Transverse colon (tissue), 4 donors: Measurements from ENCODE around the gene ALKBH8.

ENCODE experiments used
- POLR2A ChIP-seq: fragments of 450-650 bp; IDR thresholded peaks from one replicate; pipeline ENCODE4 v1.6.1; 2016; ENCODE audit warnings: antibody characterized with exemption, mild to moderate bottlenecking, moderate library complexity
- POLR2AphosphoS5 ChIP-seq, 3 donors: sonication (generic); formaldehyde crosslinking; IDR thresholded peaks; one replicate each; pipeline ENCODE4 v1.6.1; 2016; ENCODE audit warnings: antibody characterized with exemption in 3 of 3
- TF ChIP-seq, protein P1 (sequence below), 5 experiments: fragments of 200-600 bp in 3 of 5; fragments of 450-650 bp in 2 of 5; sonication (generic) in 3 of 5; IDR thresholded peaks; 1 replicate in 2 of 5; 2 replicates in 3 of 5; pipeline ENCODE4 v1.5.1; 2016 to 2017; ENCODE audit warnings: antibody characterized with exemption in 5 of 5, inconsistent platforms in 3 of 5, mild to moderate bottlenecking in 2 of 5, moderate library complexity in 1 of 5

DNA sequence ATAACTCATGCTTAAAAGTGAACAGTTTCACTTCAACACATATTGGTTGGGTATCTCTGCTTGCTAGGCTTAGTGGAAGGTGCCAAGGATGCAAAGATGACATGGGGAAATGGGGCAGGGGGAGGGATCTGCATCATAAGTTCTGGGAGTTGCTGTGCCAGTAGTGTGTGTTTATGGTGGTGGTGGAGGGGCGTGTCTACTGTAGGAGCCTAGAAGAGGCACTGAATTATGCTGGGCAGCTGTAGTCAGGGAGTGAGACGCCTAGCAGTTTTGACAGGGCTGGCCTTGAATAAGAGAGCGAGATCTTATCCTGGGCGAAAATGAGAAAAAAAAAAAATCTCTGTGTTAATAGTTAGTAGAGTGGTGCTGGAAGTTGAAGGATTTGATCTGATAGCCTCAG lies 28.4 kb upstream of the ALKBH8 start:
- TF ChIP-seq, protein P1, sequence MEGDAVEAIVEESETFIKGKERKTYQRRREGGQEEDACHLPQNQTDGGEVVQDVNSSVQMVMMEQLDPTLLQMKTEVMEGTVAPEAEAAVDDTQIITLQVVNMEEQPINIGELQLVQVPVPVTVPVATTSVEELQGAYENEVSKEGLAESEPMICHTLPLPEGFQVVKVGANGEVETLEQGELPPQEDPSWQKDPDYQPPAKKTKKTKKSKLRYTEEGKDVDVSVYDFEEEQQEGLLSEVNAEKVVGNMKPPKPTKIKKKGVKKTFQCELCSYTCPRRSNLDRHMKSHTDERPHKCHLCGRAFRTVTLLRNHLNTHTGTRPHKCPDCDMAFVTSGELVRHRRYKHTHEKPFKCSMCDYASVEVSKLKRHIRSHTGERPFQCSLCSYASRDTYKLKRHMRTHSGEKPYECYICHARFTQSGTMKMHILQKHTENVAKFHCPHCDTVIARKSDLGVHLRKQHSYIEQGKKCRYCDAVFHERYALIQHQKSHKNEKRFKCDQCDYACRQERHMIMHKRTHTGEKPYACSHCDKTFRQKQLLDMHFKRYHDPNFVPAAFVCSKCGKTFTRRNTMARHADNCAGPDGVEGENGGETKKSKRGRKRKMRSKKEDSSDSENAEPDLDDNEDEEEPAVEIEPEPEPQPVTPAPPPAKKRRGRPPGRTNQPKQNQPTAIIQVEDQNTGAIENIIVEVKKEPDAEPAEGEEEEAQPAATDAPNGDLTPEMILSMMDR (IDR thresholded peaks at IDR 0.05): no peak
- TF ChIP-seq POLR2AphosphoS5 (IDR thresholded peaks at IDR 0.05): no peak
- no peak for TF ChIP-seq POLR2A
